ENCODE data around the gene PPP2R1B. TPM values are rescaled to one million over a fixed set of nuclear protein-coding genes. Genes with fewer than 3 reads are reported as not detected.

PPP2R1B gene
- total and polyA plus RNA-seq, 2 of the 8 experiments (the other 6 are each of a cell fraction or from before 2014, with no cell fraction given) = 25.8 to 87.0 TPM

- Histone ChIP-seq H3K4me3 (ENCODE audit: extremely low read depth in 1 of 4, insufficient read depth in 2 of 4, low read depth in 3 of 4, low read length in 4 of 4) (no peak overlapping the region), H3K23me2 (ENCODE audit: low read depth, low read length) (no peaks in the 10 kb centered on the region), H2BK20ac (ENCODE audit: low read length) (no peak overlapping the region), H2BK12ac (ENCODE audit: low read depth, low read length) (no peak overlapping the region), H3K23ac (ENCODE audit: insufficient read length) (no peak overlapping the region), H2BK5ac (ENCODE audit: low read depth, low read length) (no peak overlapping the region), H3K79me2 (ENCODE audit: control insufficient read depth in 1 of 2, insufficient read depth in 2 of 2, low read length in 2 of 2) (no peaks in the 10 kb centered on the region), H3K4me1 (replicated peaks in 1 of 4; ENCODE audit: control insufficient read depth in 3 of 4, insufficient read depth in 4 of 4, low read length in 3 of 4) (peaks cover 3 to 9% (median 5%) of the 10 kb centered on the region in 4 experiments; a peak in 5 of 7 replicates), H3K9ac (replicated peaks in 1 of 4; ENCODE audit: extremely low read depth in 1 of 4, low read depth in 3 of 4, low read length in 3 of 4) (no peak overlapping the region), H2BK15ac (ENCODE audit: low read length) (no peak overlapping the region), H2AFZ (ENCODE audit: low read length) (no peak overlapping the region), H3K56ac (replicated peaks; ENCODE audit: insufficient read length, low read depth, low read length) (no peak overlapping the region), H3K27me3 (replicated peaks in 1 of 4; ENCODE audit: control insufficient read depth in 3 of 4, extremely low read depth in 1 of 4, insufficient read depth in 3 of 4, low read length in 3 of 4) (no peaks in the 10 kb centered on the region), H2BK120ac (replicated peaks; ENCODE audit: low read depth, low read length) (no peak overlapping the region), H4K5ac (ENCODE audit: insufficient read length, low read depth, low read length) (no peak overlapping the region), H3K27ac (ENCODE audit: low read depth, low read length) (no peak overlapping the region), H4K20me1 (replicated peaks in 1 of 2; ENCODE audit: control insufficient read depth in 1 of 2, insufficient read depth in 2 of 2, low read length in 2 of 2) (peaks cover 0 to 4% of the 10 kb centered on the region in 2 experiments), H3K36me3 (ENCODE audit: control insufficient read depth in 2 of 4, insufficient read depth in 4 of 4, low read length in 3 of 4) (peaks cover 0 to 27% (median 4%) of the 10 kb centered on the region in 4 experiments; a peak in 5 of 8 replicates), H2AK5ac (ENCODE audit: low read depth, low read length) (no peak overlapping the region), H4K8ac (ENCODE audit: extremely low read depth, insufficient read depth, low read length) (no peak overlapping the region; the same call in 1 of the 2 replicates), H3K9me3 (ENCODE audit: insufficient read depth in 2 of 2, low read depth in 1 of 2, low read length in 1 of 2) (no peaks in the 10 kb centered on the region), H4K91ac (replicated peaks; ENCODE audit: insufficient read length, low read length) (no peak overlapping the region), H3K14ac (ENCODE audit: insufficient read length) (no peak overlapping the region), H3K18ac (ENCODE audit: extremely low read depth, low read length) (no peak overlapping the region), H3K4me2 (ENCODE audit: insufficient read depth in 1 of 2, low read depth in 2 of 2, low read length in 2 of 2) (no peak overlapping the region), H3K4ac (replicated peaks; ENCODE audit: insufficient read length, low read depth, low read length) (no peak overlapping the region), H3K79me1 (ENCODE audit: low read depth, low read length) (no peaks in the 10 kb centered on the region)
- 77% methylated on average over 8 of the region's 15 CpGs; no CpG with 5 or more reads in 1 of the 2 experiments for WGBS, 2 experiments (ENCODE audit: extremely low coverage in 1 of 2, insufficient coverage in 1 of 2, insufficient read length in 1 of 2, insufficient replicate concordance in 2 of 2, low coverage in 1 of 2, low lambda C conversion rate in 2 of 2, missing lambda C conversion rate in 1 of 2)
- POLR2A ChIA-PET (ENCODE audit: partially characterized antibody) = interaction anchor here (0.7 to 2.2 kb wide), 4 partner anchors 10 to 43 kb away, joined by 3 to 12 read pairs (median 4); partner anchors contain the start of gene PPP2R1B
- DNase-seq (ENCODE audit: low read depth in 1 of 2, low spot score in 2 of 2) = no peak
- no peak for FAIRE-seq
- CTCF ChIA-PET (ENCODE audit: partially characterized antibody) = interaction anchor here (1.0 to 2.3 kb wide), 8 partner anchors 10 to 224 kb away, joined by 3 to 10 read pairs (median 4); no protein-coding TSS in a partner anchor
- no peak for TF ChIP-seq EP300 (IDR thresholded peaks at IDR 0.05; ENCODE audit: borderline replicate concordance in 1 of 2, low read depth in 2 of 2, low read length in 2 of 2)
- no peak for TF ChIP-seq EZH2 (IDR thresholded peaks at IDR 0.05; ENCODE audit: low read depth, low read length, severe bottlenecking)
- TF ChIP-seq, protein P1, sequence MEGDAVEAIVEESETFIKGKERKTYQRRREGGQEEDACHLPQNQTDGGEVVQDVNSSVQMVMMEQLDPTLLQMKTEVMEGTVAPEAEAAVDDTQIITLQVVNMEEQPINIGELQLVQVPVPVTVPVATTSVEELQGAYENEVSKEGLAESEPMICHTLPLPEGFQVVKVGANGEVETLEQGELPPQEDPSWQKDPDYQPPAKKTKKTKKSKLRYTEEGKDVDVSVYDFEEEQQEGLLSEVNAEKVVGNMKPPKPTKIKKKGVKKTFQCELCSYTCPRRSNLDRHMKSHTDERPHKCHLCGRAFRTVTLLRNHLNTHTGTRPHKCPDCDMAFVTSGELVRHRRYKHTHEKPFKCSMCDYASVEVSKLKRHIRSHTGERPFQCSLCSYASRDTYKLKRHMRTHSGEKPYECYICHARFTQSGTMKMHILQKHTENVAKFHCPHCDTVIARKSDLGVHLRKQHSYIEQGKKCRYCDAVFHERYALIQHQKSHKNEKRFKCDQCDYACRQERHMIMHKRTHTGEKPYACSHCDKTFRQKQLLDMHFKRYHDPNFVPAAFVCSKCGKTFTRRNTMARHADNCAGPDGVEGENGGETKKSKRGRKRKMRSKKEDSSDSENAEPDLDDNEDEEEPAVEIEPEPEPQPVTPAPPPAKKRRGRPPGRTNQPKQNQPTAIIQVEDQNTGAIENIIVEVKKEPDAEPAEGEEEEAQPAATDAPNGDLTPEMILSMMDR (IDR thresholded peaks at IDR 0.05; ENCODE audit: control extremely low read depth in 1 of 3, insufficient read depth in 1 of 3, low read depth in 1 of 3, low read length in 3 of 3) = no peak
- TF ChIP-seq MAX (IDR thresholded peaks at IDR 0.05) = no peak
- TF ChIP-seq MAFK (IDR thresholded peaks at IDR 0.05; ENCODE audit: low read depth, low read length) = no peak
- no peak for TF ChIP-seq RNF2 (IDR thresholded peaks at IDR 0.05; ENCODE audit: borderline replicate concordance, low read depth, low read length, missing control alignments, poor library complexity, severe bottlenecking)
- no peak for TF ChIP-seq CREB1 (IDR thresholded peaks at IDR 0.05)
These were observed 42.6 kb downstream of the PPP2R1B start for GRCh38 chr11:111723595-111723994.

All from H1 (cell line).